OCI-LY3 (cell line): ENCODE measurements around the gene CHRM2.

Source experiments
- H2AFZ ChIP-seq: fragments of 200-600, 300-600 bp; shearing (Covaris generic); 2 replicates; pipeline ENCODE4 v1.6.0; 2014; ENCODE audit warnings: antibody characterized with exemption, low read depth, low read length
- H3K27ac ChIP-seq: fragments of 200-600, 300-600 bp; sonication (generic); 2 replicates; pipeline ENCODE4 v1.5.1; 2014; ENCODE audit warnings: mild to moderate bottlenecking, low read length, moderate library complexity, mixed read lengths
- H3K27me3 ChIP-seq: fragments of 200-600, 300-600 bp; sonication (generic); 2 replicates; pipeline ENCODE4 v1.6.1; 2014; ENCODE audit warnings: low read depth, low read length, mixed read lengths
- H3K36me3 ChIP-seq: fragments of 200-600, 300-600 bp; sonication (generic); replicated peaks from 2 replicates; pipeline ENCODE3; 2014; ENCODE audit warnings: low read depth, low read length, mixed read lengths
- H3K4me1 ChIP-seq: fragments of 300-600, 200-600 bp; sonication (generic); 2 replicates; pipeline ENCODE4 v1.6.1; 2014; ENCODE audit warnings: low read length, mixed read lengths
- H3K4me2 ChIP-seq: fragments of 200-600, 300-600 bp; sonication (generic); 2 replicates; pipeline ENCODE4 v1.6.1; 2014; ENCODE audit warnings: low read length, mixed read lengths
- H3K4me3 ChIP-seq: fragments of 300-600, 200-600 bp; sonication (generic); 2 replicates; pipeline ENCODE4 v1.5.1; 2014; ENCODE audit warnings: antibody characterized with exemption, mild to moderate bottlenecking, low read length, moderate library complexity
- H3K79me2 ChIP-seq: fragments of 300-600, 200-600 bp; shearing (Covaris generic); 2 replicates; pipeline ENCODE4 v1.6.1; 2014; ENCODE audit warnings: mild to moderate bottlenecking, low read length, mixed read lengths
- H3K9ac ChIP-seq: fragments of 300-600, 200-600 bp; shearing (Covaris generic); 2 replicates; pipeline ENCODE4 v1.6.0; 2014; ENCODE audit warnings: mild to moderate bottlenecking, low read length, moderate library complexity
- H3K9me3 ChIP-seq: fragments of 200-600, 300-600 bp; shearing (Covaris generic); 2 replicates; pipeline ENCODE4 v1.6.1; 2014; ENCODE audit warnings: low read length, mixed read lengths; ENCODE audit not compliant: insufficient read depth
- H4K20me1 ChIP-seq: fragments of 200-600, 300-600 bp; sonication (generic); 2 replicates; pipeline ENCODE4 v1.6.1; 2016; ENCODE audit warnings: low read length, mixed read lengths; ENCODE audit not compliant: insufficient read depth
- EZH2phosphoT487 ChIP-seq: fragments of 200-600 bp; shearing (Covaris generic); IDR thresholded peaks from 2 replicates; pipeline ENCODE4 v1.6.1; 2018; ENCODE audit warnings: antibody characterized with exemption, mixed run types, low read depth
- TF ChIP-seq, protein P1 (sequence below): fragments of 200-600, 300-600 bp; sonication (generic); IDR thresholded peaks from 2 replicates; pipeline ENCODE4 v1.5.1; 2014; ENCODE audit warnings: antibody characterized with exemption, low read length, low read depth

Gene CHRM2

GRCh38 chr7:136883046-136883445 is 14.6 kb downstream of the CHRM2 start:
- no peak overlapping the region for H2AFZ ChIP-seq

GRCh38 chr7:136884492-136884891 is 16.0 kb downstream of the CHRM2 start:
- no peaks in the 10 kb centered on the region for H4K20me1 ChIP-seq

More at GRCh38 chr7:136883046-136883445, 14.6 kb downstream of the CHRM2 start:
- TF ChIP-seq, protein P1, sequence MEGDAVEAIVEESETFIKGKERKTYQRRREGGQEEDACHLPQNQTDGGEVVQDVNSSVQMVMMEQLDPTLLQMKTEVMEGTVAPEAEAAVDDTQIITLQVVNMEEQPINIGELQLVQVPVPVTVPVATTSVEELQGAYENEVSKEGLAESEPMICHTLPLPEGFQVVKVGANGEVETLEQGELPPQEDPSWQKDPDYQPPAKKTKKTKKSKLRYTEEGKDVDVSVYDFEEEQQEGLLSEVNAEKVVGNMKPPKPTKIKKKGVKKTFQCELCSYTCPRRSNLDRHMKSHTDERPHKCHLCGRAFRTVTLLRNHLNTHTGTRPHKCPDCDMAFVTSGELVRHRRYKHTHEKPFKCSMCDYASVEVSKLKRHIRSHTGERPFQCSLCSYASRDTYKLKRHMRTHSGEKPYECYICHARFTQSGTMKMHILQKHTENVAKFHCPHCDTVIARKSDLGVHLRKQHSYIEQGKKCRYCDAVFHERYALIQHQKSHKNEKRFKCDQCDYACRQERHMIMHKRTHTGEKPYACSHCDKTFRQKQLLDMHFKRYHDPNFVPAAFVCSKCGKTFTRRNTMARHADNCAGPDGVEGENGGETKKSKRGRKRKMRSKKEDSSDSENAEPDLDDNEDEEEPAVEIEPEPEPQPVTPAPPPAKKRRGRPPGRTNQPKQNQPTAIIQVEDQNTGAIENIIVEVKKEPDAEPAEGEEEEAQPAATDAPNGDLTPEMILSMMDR, result no peak
- TF ChIP-seq EZH2phosphoT487, result no peak
- Histone ChIP-seq H3K27ac (no peak overlapping the region), H3K36me3 (no peaks in the 10 kb centered on the region), H3K4me1 (no peaks in the 10 kb centered on the region), H4K20me1 (no peaks in the 10 kb centered on the region), H3K27me3 (no peaks in the 10 kb centered on the region), H3K4me3 (no peak overlapping the region), H3K4me2 (no peak overlapping the region), H3K9me3 (no peaks in the 10 kb centered on the region), H3K79me2 (no peaks in the 10 kb centered on the region), H3K9ac (no peak overlapping the region)

DNA sequence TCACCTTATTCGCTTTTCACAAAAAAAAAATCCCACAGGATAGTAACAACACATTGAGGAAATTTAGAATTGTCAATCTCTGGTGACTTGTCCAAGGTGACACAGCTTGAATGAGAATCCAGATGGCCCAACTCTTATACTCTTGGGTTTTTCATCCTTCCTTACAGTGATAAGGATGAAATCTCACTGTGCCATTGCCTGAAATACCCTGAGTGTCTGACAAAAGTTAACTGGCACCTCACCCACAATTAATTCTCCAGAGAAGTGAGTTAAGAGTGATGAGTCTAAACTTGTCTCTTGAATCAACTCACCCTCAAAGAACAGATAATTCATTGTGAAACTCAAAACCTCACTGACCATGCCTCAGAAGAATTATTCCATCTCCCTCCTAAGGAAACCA is 18.9 kb downstream of the CHRM2 start:
- Histone ChIP-seq H2AFZ (no peak overlapping the region), H3K4me1 (no peaks in the 10 kb centered on the region), H3K27ac (no peak overlapping the region), H3K4me2 (no peak overlapping the region), H3K9me3 (no peaks in the 10 kb centered on the region), H4K20me1 (no peaks in the 10 kb centered on the region), H3K79me2 (no peaks in the 10 kb centered on the region), H3K9ac (no peak overlapping the region), H3K27me3 (no peaks in the 10 kb centered on the region), H3K4me3 (no peak overlapping the region), H3K36me3 (no peaks in the 10 kb centered on the region)
- TF ChIP-seq, protein P1, result no peak
- no peak for TF ChIP-seq EZH2phosphoT487

More at GRCh38 chr7:136884492-136884891, 16.0 kb downstream of the CHRM2 start:
- Histone ChIP-seq H3K9me3 (no peaks in the 10 kb centered on the region), H2AFZ (no peak overlapping the region), H3K4me2 (no peak overlapping the region), H3K4me1 (no peaks in the 10 kb centered on the region), H3K27ac (no peak overlapping the region), H3K9ac (no peak overlapping the region), H3K36me3 (no peaks in the 10 kb centered on the region), H3K4me3 (no peak overlapping the region), H3K27me3 (no peaks in the 10 kb centered on the region), H3K79me2 (no peaks in the 10 kb centered on the region)
- TF ChIP-seq EZH2phosphoT487, result no peak
- TF ChIP-seq, protein P1, result no peak

GRCh38 chr7:136890399-136890798 is 21.9 kb downstream of the CHRM2 start:
- TF ChIP-seq EZH2phosphoT487, result no peak
- TF ChIP-seq, protein P1, result no peak
- Histone ChIP-seq H3K4me1 (no peaks in the 10 kb centered on the region), H3K79me2 (no peaks in the 10 kb centered on the region), H3K36me3 (no peaks in the 10 kb centered on the region), H3K4me3 (no peak overlapping the region), H3K9ac (no peak overlapping the region), H3K9me3 (no peaks in the 10 kb centered on the region), H4K20me1 (no peaks in the 10 kb centered on the region), H3K27me3 (no peaks in the 10 kb centered on the region), H2AFZ (no peak overlapping the region), H3K4me2 (no peak overlapping the region), H3K27ac (no peak overlapping the region)
